Liver (tissue), 3 donors: ENCODE data around the gene FTO.

Source experiments
- EGR1 ChIP-seq, 2 donors: IDR thresholded peaks; 2 replicates each; pipeline ENCODE4 v1.6.1; 2016 to 2018; ENCODE audit warnings: antibody characterized with exemption in 2 of 2, low read depth in 2 of 2
- FOXA1 ChIP-seq: IDR thresholded peaks from 2 replicates; pipeline ENCODE4 v1.6.1; 2016; ENCODE audit warnings: antibody characterized with exemption
- HNF4G ChIP-seq: IDR thresholded peaks from 2 replicates; pipeline ENCODE4 v1.6.1; 2016; ENCODE audit warnings: antibody characterized with exemption
- JUND ChIP-seq, 2 donors: IDR thresholded peaks; 2 replicates each; pipeline ENCODE4 v1.6.1; 2016; ENCODE audit warnings: antibody characterized with exemption in 2 of 2
- MAX ChIP-seq: IDR thresholded peaks from 2 replicates; pipeline ENCODE4 v1.6.1; 2016; ENCODE audit warnings: antibody characterized with exemption
- RAD21 ChIP-seq, 2 donors: IDR thresholded peaks; 2 replicates each; pipeline ENCODE4 v1.6.1; 2016; ENCODE audit warnings: antibody characterized with exemption in 2 of 2, mild to moderate bottlenecking in 2 of 2
- REST ChIP-seq: IDR thresholded peaks from 2 replicates; pipeline ENCODE4 v1.6.1; 2016; ENCODE audit warnings: antibody characterized with exemption, mild to moderate bottlenecking
- SP1 ChIP-seq: IDR thresholded peaks from 2 replicates; pipeline ENCODE4 v1.6.1; 2018; ENCODE audit warnings: antibody characterized with exemption, mild to moderate bottlenecking
- TAF1 ChIP-seq: conservative IDR thresholded peaks from 2 replicates; pipeline ENCODE4 v1.6.1; 2016; ENCODE audit warnings: antibody characterized with exemption, mild to moderate bottlenecking
- YY1 ChIP-seq: IDR thresholded peaks from 2 replicates; pipeline ENCODE4 v1.6.1; 2016; ENCODE audit warnings: antibody characterized with exemption, mild to moderate bottlenecking
- ZBTB33 ChIP-seq: IDR thresholded peaks from 2 replicates; pipeline ENCODE4 v1.6.1; 2016; ENCODE audit warnings: antibody characterized with exemption
- TF ChIP-seq, protein P1 (sequence below): fragments of 150-350 bp; IDR thresholded peaks from 2 replicates; pipeline ENCODE4 v1.5.1; 2017; ENCODE audit warnings: improper control_type of control experiment, low read depth, low read length; ENCODE audit not compliant: missing input control
- TF ChIP-seq, protein P2 (sequence below): IDR thresholded peaks from 2 replicates; pipeline ENCODE4 v1.6.1; 2016; ENCODE audit warnings: antibody characterized with exemption
- donor health status: healthy.
- donor health status: healthy.

GRCh38 chr16:54052271-54052670 is 348.3 kb downstream of the FTO start:
- TF ChIP-seq JUND (IDR thresholded peaks at IDR 0.05) (no peak), ZBTB33 (no peak), MAX (no peak), TAF1 (no peak), YY1 (no peak), RAD21 (IDR thresholded peaks at IDR 0.05) (no peak), SP1 (no peak), REST (no peak), HNF4G (no peak), EGR1 (IDR thresholded peaks at IDR 0.05; ENCODE audit: low read depth in 2 of 2) (no peak), FOXA1 (no peak)
- TF ChIP-seq, protein P1, sequence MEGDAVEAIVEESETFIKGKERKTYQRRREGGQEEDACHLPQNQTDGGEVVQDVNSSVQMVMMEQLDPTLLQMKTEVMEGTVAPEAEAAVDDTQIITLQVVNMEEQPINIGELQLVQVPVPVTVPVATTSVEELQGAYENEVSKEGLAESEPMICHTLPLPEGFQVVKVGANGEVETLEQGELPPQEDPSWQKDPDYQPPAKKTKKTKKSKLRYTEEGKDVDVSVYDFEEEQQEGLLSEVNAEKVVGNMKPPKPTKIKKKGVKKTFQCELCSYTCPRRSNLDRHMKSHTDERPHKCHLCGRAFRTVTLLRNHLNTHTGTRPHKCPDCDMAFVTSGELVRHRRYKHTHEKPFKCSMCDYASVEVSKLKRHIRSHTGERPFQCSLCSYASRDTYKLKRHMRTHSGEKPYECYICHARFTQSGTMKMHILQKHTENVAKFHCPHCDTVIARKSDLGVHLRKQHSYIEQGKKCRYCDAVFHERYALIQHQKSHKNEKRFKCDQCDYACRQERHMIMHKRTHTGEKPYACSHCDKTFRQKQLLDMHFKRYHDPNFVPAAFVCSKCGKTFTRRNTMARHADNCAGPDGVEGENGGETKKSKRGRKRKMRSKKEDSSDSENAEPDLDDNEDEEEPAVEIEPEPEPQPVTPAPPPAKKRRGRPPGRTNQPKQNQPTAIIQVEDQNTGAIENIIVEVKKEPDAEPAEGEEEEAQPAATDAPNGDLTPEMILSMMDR: no peak
- TF ChIP-seq, protein P2, sequence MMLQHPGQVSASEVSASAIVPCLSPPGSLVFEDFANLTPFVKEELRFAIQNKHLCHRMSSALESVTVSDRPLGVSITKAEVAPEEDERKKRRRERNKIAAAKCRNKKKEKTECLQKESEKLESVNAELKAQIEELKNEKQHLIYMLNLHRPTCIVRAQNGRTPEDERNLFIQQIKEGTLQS: no peak
